H1 (cell line): ENCODE data around the gene PLEKHM1. TPM values are rescaled to one million over a fixed set of nuclear protein-coding genes. Genes with fewer than 3 reads are reported as not detected.

Experiments used
- CTCF ChIA-PET: fragments of 300-600 bp; sonication (Branson Sonifier 250); formaldehyde crosslinking; loops from one replicate; lab custom pipeline; 2021; ENCODE audit not compliant: partially characterized antibody; lab: Charles Lee
- POLR2A ChIA-PET: fragments of 300-600 bp; sonication (Branson Sonifier 250); formaldehyde crosslinking; loops from one replicate; lab custom pipeline; 2021; ENCODE audit warnings: inconsistent platforms; ENCODE audit not compliant: partially characterized antibody; lab: Charles Lee
- DNase-seq, 2 experiments: peaks; one replicate each; pipeline versions ENCODE4 v3.0.0 to v3.0.0-alpha.2; 2010 to 2022; ENCODE audit warnings: low spot score in 2 of 2, low read depth in 1 of 2, mixed read lengths in 1 of 2
- FAIRE-seq: peaks from 2 replicates; lab custom pipeline; 2011; peaks lifted over from hg19 to GRCh38; lab: Jason Lieb, UNC
- H2AFZ ChIP-seq: 2 replicates; pipeline ENCODE4 v1.8.1; 2012; ENCODE audit warnings: low read length, inconsistent platforms
- H2AK5ac ChIP-seq: 2 replicates; pipeline ENCODE4 v1.6.1; 2013; ENCODE audit warnings: low read depth, low read length
- H2BK120ac ChIP-seq: replicated peaks from 2 replicates; pipeline ENCODE3; 2013; ENCODE audit warnings: low read depth, low read length, inconsistent platforms
- H2BK12ac ChIP-seq: 2 replicates; pipeline ENCODE4 v1.6.1; 2013; ENCODE audit warnings: low read depth, low read length
- H2BK15ac ChIP-seq: 2 replicates; pipeline ENCODE4 v1.6.1; 2013; ENCODE audit warnings: low read length
- H2BK20ac ChIP-seq: 2 replicates; pipeline ENCODE4 v1.6.1; 2013; ENCODE audit warnings: low read length
- H2BK5ac ChIP-seq: 2 replicates; pipeline ENCODE4 v1.6.1; 2013; ENCODE audit warnings: low read depth, low read length
- H3K14ac ChIP-seq: 2 replicates; pipeline ENCODE4 v1.6.1; 2013; ENCODE audit warnings: inconsistent platforms; ENCODE audit not compliant: insufficient read length
- H3K18ac ChIP-seq: 2 replicates; pipeline ENCODE4 v1.6.1; 2013; ENCODE audit warnings: low read length; ENCODE audit errors: extremely low read depth
- H3K23ac ChIP-seq: 2 replicates; pipeline ENCODE4 v1.6.1; 2013; ENCODE audit warnings: inconsistent platforms; ENCODE audit not compliant: insufficient read length
- H3K23me2 ChIP-seq: 2 replicates; pipeline ENCODE4 v1.6.1; 2013; ENCODE audit warnings: low read depth, low read length
- H3K27ac ChIP-seq: 2 replicates; pipeline ENCODE4 v1.6.1; 2011; ENCODE audit warnings: low read depth, low read length, inconsistent platforms
- H3K27me3 ChIP-seq, 4 experiments: replicated peaks in 1 of 4; 1 replicate in 1 of 4; 2 replicates in 3 of 4; pipeline versions ENCODE4 v1.6.1 to v1.8.1; 2011 to 2013; ENCODE audit warnings: low read length in 3 of 4, mild to moderate bottlenecking in 3 of 4, inconsistent platforms in 2 of 4, mixed read lengths in 2 of 4, moderate library complexity in 1 of 4; ENCODE audit not compliant: control insufficient read depth in 3 of 4, insufficient read depth in 3 of 4; ENCODE audit errors: extremely low read depth in 1 of 4
- H3K36me3 ChIP-seq, 4 experiments: 2 replicates each; pipeline versions ENCODE4 v1.6.1 to v1.8.1; 2011 to 2013; ENCODE audit warnings: mild to moderate bottlenecking in 4 of 4, low read length in 3 of 4, moderate library complexity in 2 of 4, control low read depth in 1 of 4, inconsistent platforms in 1 of 4; ENCODE audit not compliant: insufficient read depth in 4 of 4, control insufficient read depth in 2 of 4
- H3K4ac ChIP-seq: replicated peaks from 2 replicates; pipeline ENCODE3; 2013; ENCODE audit warnings: low read length, low read depth, mixed read lengths, inconsistent platforms; ENCODE audit not compliant: insufficient read length
- H3K4me1 ChIP-seq, 4 experiments: replicated peaks in 1 of 4; 1 replicate in 1 of 4; 2 replicates in 3 of 4; pipeline versions ENCODE4 v1.6.1 to v1.8.1; 2011 to 2013; ENCODE audit warnings: low read length in 3 of 4, inconsistent platforms in 2 of 4, mixed read lengths in 1 of 4; ENCODE audit not compliant: insufficient read depth in 4 of 4, control insufficient read depth in 3 of 4
- H3K4me2 ChIP-seq, 2 experiments: 2 replicates each; pipeline versions ENCODE4 v1.6.1 to v1.8.1; 2011 to 2013; ENCODE audit warnings: low read depth in 2 of 2, low read length in 2 of 2, control low read depth in 1 of 2, inconsistent platforms in 1 of 2, mild to moderate bottlenecking in 1 of 2; ENCODE audit not compliant: insufficient read depth in 1 of 2
- H3K4me3 ChIP-seq, 4 experiments: fragments of 200-600, 300-600 bp in 1 of 4; sonication (generic), shearing (Covaris generic), sonication (Bioruptor Twin) in 1 of 4; 2 replicates each; pipeline versions ENCODE4 v1.5.1 to v1.8.1; 2011 to 2016; ENCODE audit warnings: low read length in 4 of 4, low read depth in 3 of 4, control low read depth in 2 of 4, inconsistent platforms in 2 of 4, mild to moderate bottlenecking in 2 of 4, mixed read lengths in 1 of 4, moderate library complexity in 1 of 4; ENCODE audit not compliant: insufficient read depth in 2 of 4; ENCODE audit errors: extremely low read depth in 1 of 4
- H3K56ac ChIP-seq: replicated peaks from 2 replicates; pipeline ENCODE3; 2013; ENCODE audit warnings: low read depth, mild to moderate bottlenecking, mixed read lengths, low read length, inconsistent platforms; ENCODE audit not compliant: insufficient read length
- H3K79me1 ChIP-seq: 2 replicates; pipeline ENCODE4 v1.6.1; 2013; ENCODE audit warnings: low read depth, low read length, control low read depth
- H3K79me2 ChIP-seq, 2 experiments: 2 replicates each; pipeline versions ENCODE4 v1.6.1 to v1.8.1; 2012 to 2013; ENCODE audit warnings: low read length in 2 of 2, mild to moderate bottlenecking in 2 of 2, inconsistent platforms in 1 of 2; ENCODE audit not compliant: insufficient read depth in 2 of 2, control insufficient read depth in 1 of 2
- H3K9ac ChIP-seq, 4 experiments: replicated peaks in 1 of 4; 1 replicate in 1 of 4; 2 replicates in 3 of 4; pipeline versions ENCODE4 v1.6.1 to v1.8.1; 2011 to 2013; ENCODE audit warnings: low read depth in 3 of 4, low read length in 3 of 4, control low read depth in 2 of 4, mild to moderate bottlenecking in 2 of 4, moderate library complexity in 2 of 4, inconsistent platforms in 1 of 4; ENCODE audit errors: extremely low read depth in 1 of 4
- H3K9me3 ChIP-seq, 2 experiments: 2 replicates each; pipeline versions ENCODE4 v1.6.1 to v1.8.1; 2012 to 2013; ENCODE audit warnings: mild to moderate bottlenecking in 2 of 2, moderate library complexity in 2 of 2, control low read depth in 1 of 2, inconsistent platforms in 1 of 2, low read depth in 1 of 2, low read length in 1 of 2, mixed read lengths in 1 of 2; ENCODE audit not compliant: insufficient read depth in 2 of 2
- H4K20me1 ChIP-seq, 2 experiments: replicated peaks in 1 of 2; 2 replicates each; pipeline versions ENCODE3 to v1.8.1; 2011 to 2013; ENCODE audit warnings: inconsistent platforms in 2 of 2, low read length in 2 of 2, mild to moderate bottlenecking in 1 of 2; ENCODE audit not compliant: insufficient read depth in 2 of 2, control insufficient read depth in 1 of 2
- H4K5ac ChIP-seq: 2 replicates; pipeline ENCODE4 v1.6.1; 2013; ENCODE audit warnings: low read length, low read depth, mixed read lengths, inconsistent platforms; ENCODE audit not compliant: insufficient read length
- H4K8ac ChIP-seq: 2 replicates; pipeline ENCODE4 v1.8.0; 2013; ENCODE audit warnings: mild to moderate bottlenecking, moderate library complexity, low read length, inconsistent platforms; ENCODE audit not compliant: insufficient read depth; ENCODE audit errors: extremely low read depth
- H4K91ac ChIP-seq: replicated peaks from 2 replicates; pipeline ENCODE3; 2013; ENCODE audit warnings: low read length, mixed read lengths, inconsistent platforms; ENCODE audit not compliant: insufficient read length
- CBX8 ChIP-seq: fragments of 300-800, 300-1000 bp; sonication (generic); IDR thresholded peaks from 2 replicates; pipeline ENCODE4 v1.7.1; 2016; ENCODE audit warnings: low read depth, low read length, borderline replicate concordance
- HDAC6 ChIP-seq: IDR thresholded peaks from one replicate; pipeline ENCODE4 v1.7.1; 2012; ENCODE audit warnings: low read depth, mild to moderate bottlenecking, inconsistent platforms, low read length, moderate library complexity
- KDM1A ChIP-seq: fragments of 200-600, 300-600 bp; sonication (generic); IDR thresholded peaks from 2 replicates; pipeline ENCODE4 v1.7.1; 2016; ENCODE audit warnings: mild to moderate bottlenecking, low read length, borderline replicate concordance
- RXRA ChIP-seq: IDR thresholded peaks from 2 replicates; pipeline ENCODE4 v1.6.1; 2011; ENCODE audit warnings: low read depth, mild to moderate bottlenecking, low read length, moderate library complexity; ENCODE audit not compliant: insufficient read depth
- SAP30 ChIP-seq: fragments of 300-600 bp; sonication (generic); IDR thresholded peaks from 2 replicates; pipeline ENCODE4 v1.7.1; 2012; ENCODE audit warnings: low read length, moderate library complexity, mild to moderate bottlenecking, inconsistent platforms; ENCODE audit not compliant: insufficient read depth, insufficient replicate concordance
- WGBS, 2 experiments: shearing (Covaris generic) in 1 of 2; methylation state at CpG; one replicate each; pipeline versions ENCODE4 v1.1.6 to v1.1.7; 2013 to 2015; ENCODE audit warnings: low lambda C conversion rate in 2 of 2, mixed read lengths in 2 of 2, inconsistent platforms in 1 of 2, low coverage in 1 of 2, missing lambda C conversion rate in 1 of 2; ENCODE audit not compliant: insufficient replicate concordance in 2 of 2, insufficient coverage in 1 of 2, insufficient read length in 1 of 2; ENCODE audit errors: extremely low coverage in 1 of 2, missing lambda C conversion rate in 1 of 2; 5-methylcytosine and 5-hydroxymethylcytosine counted together
- polyA plus RNA-seq, 7 experiments: library from polyadenylated mRNA; depleted of rRNA in 3 of 7; stranded (reverse) in 5 of 7; unstranded in 2 of 7; fragments of >200 nt in 5 of 7; fragments of 200-250 nt in 2 of 7; gene quantifications; 1 replicate in 5 of 7; 2 replicates in 1 of 7; 4 replicates in 1 of 7; pipeline versions ENCODE4 v1.2.1 to v1.2.3, GENCODE V29; 2011 to 2013; ENCODE audit warnings: missing spikeins in 2 of 7, mixed read lengths in 2 of 7
- total RNA-seq: library from RNA; stranded (reverse); fragmentation: NEBNext Ultra II Directional; extraction: Animal tissue kit (Norgen Biotek cat#: 25700); gene quantifications from 2 replicates; pipeline ENCODE4 v1.2.1, GENCODE V29; 2021

Gene PLEKHM1
- total and polyA plus RNA-seq, 2 of the 8 experiments (the other 6 are each of a cell fraction or from before 2014, with no cell fraction given), result 7.6 to 17.9 TPM

GRCh38 chr17:45387739-45388138 is 102.8 kb downstream of the PLEKHM1 start:
- H3K9me3 ChIP-seq, result no peaks in the 10 kb centered on the region
- WGBS, 2 experiments, result 88% methylated on average over 3 of the region's 3 CpGs; no CpG with 5 or more reads in 1 of the 2 experiments
- POLR2A ChIA-PET, result interaction anchor here (0.9 to 2.1 kb wide), 4 partner anchors 8 to 239 kb away, joined by 3 to 5 read pairs (median 4); partner anchors contain the start of genes HEXIM1 and MAP3K14

More at GRCh38 chr17:45387739-45388138, 102.8 kb downstream of the PLEKHM1 start:
- no peak overlapping the region for H3K14ac ChIP-seq
- no peak overlapping the region for H2AFZ ChIP-seq
- no peak overlapping the region for H3K18ac ChIP-seq
- H3K27me3 ChIP-seq, result peaks cover 0 to 5% (median 0%) of the 10 kb centered on the region in 4 experiments; a peak in 2 of 7 replicates
- H3K4me1 ChIP-seq, result peaks cover 0 to 13% (median 8%) of the 10 kb centered on the region in 4 experiments; a peak in 3 of 7 replicates
- no peak overlapping the region for H4K8ac ChIP-seq
- FAIRE-seq (no peak), DNase-seq (no peak)
- no peaks in the 10 kb centered on the region for H3K79me2 ChIP-seq
- H3K79me1 ChIP-seq, result no peaks in the 10 kb centered on the region
- H2BK5ac ChIP-seq, result no peak overlapping the region
- H4K5ac ChIP-seq, result no peak overlapping the region
- no peak overlapping the region for H2BK12ac ChIP-seq
- H2BK120ac ChIP-seq, result no peak overlapping the region
- no peak overlapping the region for H3K4ac ChIP-seq
- no peak overlapping the region for H3K56ac ChIP-seq
- no peaks in the 10 kb centered on the region for H4K20me1 ChIP-seq
- 0 out of 2 replicates have a peak overlapping the region, but pooled peaks have one; percentile 56 for H2BK20ac ChIP-seq
- H3K36me3 ChIP-seq, result no peaks in the 10 kb centered on the region
- H2AK5ac ChIP-seq, result no peak overlapping the region
- no peaks in the 10 kb centered on the region; the same call in 1 of the 2 replicates for H3K23me2 ChIP-seq
- no peak overlapping the region for H3K23ac ChIP-seq
- 0 out of 2 replicates have a peak overlapping the region, but pooled peaks have one; percentile 8 for H2BK15ac ChIP-seq
- CTCF ChIA-PET, result interaction anchor here (0.8 to 21.9 kb wide), 13 partner anchors 11 to 168 kb away, joined by 3 to 579 read pairs (median 5); partner anchors contain the start of genes ARHGAP27 and SPATA32
- TF ChIP-seq RXRA, result no peak
- no peak for TF ChIP-seq HDAC6
- TF ChIP-seq SAP30, result no peak
- no peak for TF ChIP-seq CBX8
- peak; percentile 71; the same call in 1 of the 2 replicates for TF ChIP-seq KDM1A
- no peak overlapping the region for H3K27ac ChIP-seq
- H4K91ac ChIP-seq, result no peak overlapping the region
- no peak overlapping the region for H3K4me3 ChIP-seq
- H3K9ac ChIP-seq, result no peak overlapping the region
- no peak overlapping the region for H3K4me2 ChIP-seq
